HS-27A (cell line): ENCODE data around the gene RTEL1.
A peak's percentile ranks its signal among the peaks of the same experiment; 100 is the strongest.

Source experiments
- DNase-seq: peaks from one replicate; pipeline ENCODE4 v3.0.0-alpha.2; 2012; ENCODE audit warnings: low read depth, missing footprints

RTEL1 gene

DNA sequence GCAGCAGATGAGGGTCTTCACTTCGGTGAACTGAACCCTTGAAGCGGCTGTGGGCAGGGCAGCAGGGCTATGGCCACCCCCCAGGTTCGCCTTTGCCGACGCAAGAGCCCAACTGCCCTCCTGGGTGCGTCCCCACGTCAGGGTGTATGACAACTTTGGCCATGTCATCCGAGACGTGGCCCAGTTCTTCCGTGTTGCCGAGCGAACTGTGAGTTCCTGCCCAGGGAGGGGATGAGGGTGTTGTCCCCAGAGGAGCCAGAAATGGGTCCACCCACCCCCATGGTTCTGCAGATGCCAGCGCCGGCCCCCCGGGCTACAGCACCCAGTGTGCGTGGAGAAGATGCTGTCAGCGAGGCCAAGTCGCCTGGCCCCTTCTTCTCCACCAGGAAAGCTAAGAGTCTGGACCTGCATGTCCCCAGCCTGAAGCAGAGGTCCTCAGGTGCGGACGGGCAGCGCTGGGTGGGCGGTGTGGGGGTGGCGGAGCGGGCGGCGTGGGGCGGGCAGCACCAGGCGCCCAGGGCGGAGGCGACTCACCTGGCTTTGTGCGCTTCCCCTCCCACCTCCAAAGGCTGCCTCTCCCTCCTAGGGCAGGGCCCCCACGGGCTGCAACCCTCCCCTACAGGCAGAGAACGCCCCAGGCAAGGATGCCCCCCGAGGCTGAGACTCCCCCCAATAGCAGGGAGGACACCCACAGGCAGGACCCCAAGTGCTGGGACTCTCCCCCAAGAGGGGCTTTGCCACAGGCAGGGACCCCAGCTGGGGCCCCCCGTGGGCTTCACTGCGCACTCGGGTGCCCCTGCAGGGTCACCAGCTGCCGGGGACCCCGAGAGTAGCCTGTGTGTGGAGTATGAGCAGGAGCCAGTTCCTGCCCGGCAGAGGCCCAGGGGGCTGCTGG, 32.1 kb downstream of the RTEL1 start:
- DNase-seq, result no peak

DNA sequence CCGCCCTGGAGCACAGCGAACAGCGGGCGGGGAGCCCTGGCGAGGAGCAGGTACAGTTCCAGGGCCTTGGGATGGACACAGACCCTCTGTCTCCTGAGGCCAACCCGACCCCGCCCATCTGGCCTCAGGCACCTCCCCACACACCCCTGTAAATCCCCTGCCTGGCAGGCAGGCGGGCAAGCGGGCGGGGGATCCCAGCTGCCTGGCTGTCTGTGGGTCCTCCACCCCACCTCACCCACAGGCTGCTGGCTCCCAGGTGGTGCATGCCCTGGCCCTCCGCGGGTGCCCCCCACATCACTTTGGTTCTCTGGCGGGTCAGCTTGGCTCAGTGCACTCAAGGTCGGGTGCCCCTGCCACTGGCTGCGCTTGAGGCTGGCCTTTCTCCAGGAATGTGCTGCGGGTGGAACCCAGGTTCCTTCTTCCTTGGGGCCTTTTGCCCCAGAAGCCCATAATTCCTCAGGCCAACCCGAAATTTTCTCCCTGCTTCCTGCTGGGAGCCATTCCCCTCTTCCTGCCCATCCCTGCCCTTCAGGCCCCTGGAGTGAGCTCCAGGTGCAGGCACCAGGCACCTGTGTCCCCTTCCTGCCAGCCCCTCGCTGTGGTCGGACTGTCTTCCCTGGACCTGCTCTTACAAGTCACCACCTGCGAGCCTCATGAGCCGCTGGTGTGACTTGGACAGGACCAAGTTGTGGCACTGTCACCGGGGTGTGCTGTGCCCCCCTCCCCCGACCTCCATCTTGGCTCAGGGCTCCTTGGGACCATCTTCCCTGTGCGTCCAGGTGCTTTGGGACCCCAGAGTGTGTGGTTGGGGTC, 33.0 kb downstream of the RTEL1 start:
- DNase-seq, result no peak

DNA sequence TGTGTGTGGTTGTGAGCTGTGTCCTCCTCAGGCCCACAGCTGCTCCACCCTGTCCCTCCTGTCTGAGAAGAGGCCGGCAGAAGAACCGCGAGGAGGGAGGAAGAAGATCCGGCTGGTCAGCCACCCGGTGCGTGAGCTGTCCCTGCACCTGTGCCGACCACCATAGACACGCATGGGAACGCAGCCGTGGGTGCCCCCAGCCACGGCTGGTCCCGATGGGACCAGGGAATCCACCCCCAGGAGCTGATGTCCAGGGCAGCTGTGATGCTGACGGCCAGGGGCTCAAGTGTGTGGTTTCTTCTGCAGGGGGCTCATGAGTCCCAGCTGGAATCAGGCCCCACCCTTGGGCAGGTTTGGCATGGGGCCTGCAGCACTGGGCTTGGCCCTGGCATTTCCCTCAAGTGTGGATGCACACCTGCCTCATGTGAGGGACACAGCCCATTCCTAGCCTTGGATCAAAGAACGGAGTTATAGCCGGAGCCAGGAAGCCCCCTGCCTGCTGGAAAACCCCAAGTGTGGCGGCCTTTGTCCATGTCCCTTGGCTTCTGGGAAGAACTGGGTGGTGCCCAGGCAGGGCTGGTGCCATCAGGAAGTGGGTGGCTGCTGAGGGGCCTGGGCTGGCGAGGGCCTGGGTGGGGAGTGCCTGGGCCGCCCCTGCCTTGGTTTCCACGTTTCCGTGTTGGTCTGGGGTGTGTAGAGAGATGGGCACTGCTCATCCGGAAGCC, 33.8 kb downstream of the RTEL1 start:
- DNase-seq, result no peak

DNA sequence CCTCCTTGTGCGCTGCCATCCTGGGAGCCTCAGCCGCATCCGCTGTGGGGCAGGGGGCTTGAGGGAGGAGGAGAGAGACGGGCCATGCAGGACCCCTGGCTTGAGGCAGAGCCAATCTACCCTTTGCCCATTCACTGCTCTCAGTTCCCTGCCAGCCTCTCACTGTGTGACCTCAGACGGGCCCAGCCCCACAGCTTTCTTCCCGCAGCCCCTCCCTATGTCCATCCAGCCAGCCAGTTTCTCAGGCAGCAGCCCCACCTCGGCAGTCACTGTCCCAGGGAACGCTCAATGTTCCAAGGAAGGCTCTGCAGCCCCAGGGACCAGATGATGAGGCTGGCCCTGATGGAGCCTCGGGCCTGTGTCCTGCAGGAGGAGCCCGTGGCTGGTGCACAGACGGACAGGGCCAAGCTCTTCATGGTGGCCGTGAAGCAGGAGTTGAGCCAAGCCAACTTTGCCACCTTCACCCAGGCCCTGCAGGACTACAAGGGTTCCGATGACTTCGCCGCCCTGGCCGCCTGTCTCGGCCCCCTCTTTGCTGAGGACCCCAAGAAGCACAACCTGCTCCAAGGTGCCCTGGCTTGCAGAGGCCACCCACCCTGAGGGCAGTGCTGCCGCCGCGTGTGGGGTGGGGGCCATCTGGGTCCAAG, 34.4 kb downstream of the RTEL1 start:
- DNase-seq, result no peak

DNA sequence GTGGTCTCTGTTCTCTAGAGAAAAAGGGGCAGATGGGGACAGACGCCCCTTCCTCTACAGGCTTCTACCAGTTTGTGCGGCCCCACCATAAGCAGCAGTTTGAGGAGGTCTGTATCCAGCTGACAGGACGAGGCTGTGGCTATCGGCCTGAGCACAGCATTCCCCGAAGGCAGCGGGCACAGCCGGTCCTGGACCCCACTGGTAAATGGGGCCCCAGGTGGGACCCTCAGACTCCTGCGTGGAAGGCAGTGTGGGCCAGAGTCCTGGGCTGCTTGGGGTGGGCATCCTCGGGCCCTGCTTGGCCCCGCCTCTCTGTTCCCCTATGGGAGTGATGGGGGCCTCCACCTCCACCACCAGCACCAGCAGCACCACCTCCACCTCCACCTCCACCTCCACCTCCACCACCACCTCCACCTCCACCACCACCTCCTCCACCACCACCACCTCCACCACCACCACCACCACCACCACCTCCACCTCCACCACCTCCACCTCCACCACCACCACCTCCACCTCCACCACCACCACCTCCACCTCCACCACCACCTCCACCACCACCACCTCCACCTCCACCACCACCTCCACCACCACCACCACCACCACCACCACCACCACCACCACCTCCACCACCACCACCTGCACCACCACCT, 35.1 kb downstream of the RTEL1 start:
- DNase-seq, result no peak

DNA sequence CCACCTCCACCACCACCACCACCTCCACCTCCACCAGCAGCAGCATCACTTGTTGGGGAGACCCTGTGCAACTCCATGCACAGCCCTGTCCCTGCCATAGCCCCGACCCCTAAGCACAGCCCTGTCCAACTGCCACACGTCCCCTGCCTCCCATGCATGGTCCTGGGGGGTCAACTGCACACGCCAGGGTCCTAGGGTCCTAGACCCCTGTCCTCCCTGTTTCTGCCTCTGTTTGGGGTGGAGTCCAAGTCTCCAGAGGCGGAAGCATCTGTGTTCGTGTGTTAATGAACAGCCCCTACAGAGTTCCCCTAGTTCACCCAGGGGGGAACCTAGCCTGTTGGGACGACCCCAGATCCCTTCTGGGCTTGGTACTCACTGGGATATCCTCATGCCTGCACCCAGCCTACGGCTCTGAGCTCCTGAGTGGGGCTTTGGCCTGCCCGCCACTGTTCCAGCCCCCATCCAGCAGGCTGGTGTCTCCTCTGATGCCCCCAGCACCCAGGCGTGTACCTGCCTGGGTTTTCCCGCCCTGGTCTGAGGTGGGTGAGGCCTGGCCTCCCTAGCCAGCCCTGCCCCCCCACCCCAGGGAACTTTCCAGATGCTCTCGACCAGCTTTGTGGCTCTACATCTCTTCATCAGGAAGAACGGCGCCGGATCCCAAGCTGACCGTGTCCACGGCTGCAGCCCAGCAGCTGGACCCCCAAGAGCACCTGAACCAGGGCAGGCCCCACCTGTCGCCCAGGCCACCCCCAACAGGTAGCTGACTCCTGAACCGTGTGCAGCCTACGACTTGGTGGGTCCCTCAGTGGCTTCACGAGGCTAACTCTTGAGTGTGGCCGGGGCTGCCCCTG, 35.8 kb downstream of the RTEL1 start:
- no peak for DNase-seq

DNA sequence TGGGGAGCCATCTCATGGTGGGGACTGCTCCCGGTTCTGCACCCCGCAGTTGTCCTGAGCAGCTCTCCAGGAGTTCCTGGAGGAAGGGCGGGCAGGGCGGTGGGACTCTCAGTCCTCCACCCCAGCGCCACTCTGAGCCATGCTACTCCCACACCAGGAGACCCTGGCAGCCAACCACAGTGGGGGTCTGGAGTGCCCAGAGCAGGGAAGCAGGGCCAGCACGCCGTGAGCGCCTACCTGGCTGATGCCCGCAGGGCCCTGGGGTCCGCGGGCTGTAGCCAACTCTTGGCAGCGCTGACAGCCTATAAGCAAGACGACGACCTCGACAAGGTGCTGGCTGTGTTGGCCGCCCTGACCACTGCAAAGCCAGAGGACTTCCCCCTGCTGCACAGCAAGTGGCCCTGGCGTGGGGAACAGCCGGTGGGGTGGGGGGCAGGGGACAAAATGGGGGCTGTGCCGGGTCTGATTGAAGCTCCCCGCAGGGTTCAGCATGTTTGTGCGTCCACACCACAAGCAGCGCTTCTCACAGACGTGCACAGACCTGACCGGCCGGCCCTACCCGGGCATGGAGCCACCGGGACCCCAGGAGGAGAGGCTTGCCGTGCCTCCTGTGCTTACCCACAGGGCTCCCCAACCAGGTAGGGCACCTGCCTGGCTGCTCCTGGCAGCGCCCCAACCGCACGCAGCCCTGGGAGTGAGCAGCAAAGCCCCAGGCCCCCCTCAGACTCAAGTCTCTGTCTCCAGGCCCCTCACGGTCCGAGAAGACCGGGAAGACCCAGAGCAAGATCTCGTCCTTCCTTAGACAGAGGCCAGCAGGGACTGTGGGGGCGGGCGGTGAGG, 36.7 kb downstream of the RTEL1 start:
- DNase-seq, result no peak

- no peak for DNase-seq
Measured at GRCh38 chr20:63695424-63696305, 37.6 kb downstream of the RTEL1 start.

GRCh38 chr20:63696306-63696627, 38.2 kb downstream of the RTEL1 start:
- no peak for DNase-seq

DNA sequence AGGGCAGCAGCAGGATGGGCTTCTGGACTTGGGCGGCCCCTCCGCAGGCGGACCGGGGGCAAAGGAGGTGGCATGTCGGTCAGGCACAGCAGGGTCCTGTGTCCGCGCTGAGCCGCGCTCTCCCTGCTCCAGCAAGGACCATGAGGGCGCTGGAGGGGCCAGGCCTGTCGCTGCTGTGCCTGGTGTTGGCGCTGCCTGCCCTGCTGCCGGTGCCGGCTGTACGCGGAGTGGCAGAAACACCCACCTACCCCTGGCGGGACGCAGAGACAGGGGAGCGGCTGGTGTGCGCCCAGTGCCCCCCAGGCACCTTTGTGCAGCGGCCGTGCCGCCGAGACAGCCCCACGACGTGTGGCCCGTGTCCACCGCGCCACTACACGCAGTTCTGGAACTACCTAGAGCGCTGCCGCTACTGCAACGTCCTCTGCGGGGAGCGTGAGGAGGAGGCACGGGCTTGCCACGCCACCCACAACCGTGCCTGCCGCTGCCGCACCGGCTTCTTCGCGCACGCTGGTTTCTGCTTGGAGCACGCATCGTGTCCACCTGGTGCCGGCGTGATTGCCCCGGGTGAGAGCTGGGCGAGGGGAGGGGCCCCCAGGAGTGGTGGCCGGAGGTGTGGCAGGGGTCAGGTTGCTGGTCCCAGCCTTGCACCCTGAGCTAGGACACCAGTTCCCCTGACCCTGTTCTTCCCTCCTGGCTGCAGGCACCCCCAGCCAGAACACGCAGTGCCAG, 38.7 kb downstream of the RTEL1 start, which contains the start of gene TNFRSF6B:
TSS of gene TNFRSF6B (plus strand) at position 25 of the 729 bp plus-strand sequence. CDS start at position 141, 116 bp downstream.
- DNase-seq, result no peak

GRCh38 chr20:63697357-63697867, 39.3 kb downstream of the RTEL1 start:
- no peak for DNase-seq

GRCh38 chr20:63697868-63698545, 39.9 kb downstream of the RTEL1 start:
- DNase-seq, result no peak

GRCh38 chr20:63698739-63699465, 40.8 kb downstream of the RTEL1 start:
- peak; percentile 67 for DNase-seq

DNA sequence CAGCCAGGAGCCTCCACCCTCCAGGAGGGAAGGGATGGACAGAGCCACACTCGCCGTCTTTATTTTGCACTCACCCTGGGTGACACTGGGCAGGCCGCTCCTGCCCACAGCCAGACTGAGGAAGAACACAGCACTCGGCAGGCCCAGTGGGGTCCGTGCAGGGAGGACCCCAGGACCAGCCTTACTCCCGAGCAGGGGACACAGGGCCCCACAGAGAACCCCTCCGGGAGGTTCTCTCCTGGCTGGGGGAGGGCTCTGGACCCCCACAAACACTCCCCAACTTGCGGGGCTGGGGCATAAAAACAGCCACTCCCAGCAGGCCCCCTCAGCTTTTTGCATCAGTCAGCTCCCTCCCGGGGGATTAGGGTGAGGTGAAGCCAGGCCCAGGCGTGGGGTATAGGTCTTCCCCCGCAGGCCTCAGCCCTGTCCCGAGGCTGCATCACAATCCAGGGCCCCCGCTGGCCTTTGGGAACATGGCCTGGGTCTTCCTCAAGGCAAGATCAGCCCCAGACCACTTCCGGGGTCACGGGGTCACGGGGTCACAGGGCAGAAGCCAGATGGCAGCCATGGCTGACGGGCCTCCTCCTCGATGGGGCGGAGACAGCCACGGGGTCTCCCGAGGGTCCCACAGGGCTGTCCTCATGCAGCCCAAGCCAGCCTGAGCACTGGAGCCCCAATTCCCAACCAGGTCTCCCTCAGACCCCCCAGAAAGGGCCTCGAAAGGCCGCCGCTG, 41.5 kb downstream of the RTEL1 start:
- DNase-seq, result no peak

GRCh38 chr20:63700199-63701050, 42.3 kb downstream of the RTEL1 start:
- no peak for DNase-seq
